Uterus (tissue), 4 donors: ENCODE results near the gene TTC3. TPM values are rescaled to one million over a fixed set of nuclear protein-coding genes. Genes with fewer than 3 reads are reported as not detected.
"Not testable (repeated sequence)": the region's sequence is repeated elsewhere in the genome, so short reads cannot be mapped to it uniquely, and the experiment has no call there.

Source experiments
- DNase-seq, 2 donors: peaks; one replicate each; pipeline ENCODE4 v3.0.0-alpha.2; 2019 to 2020
- H3K27ac ChIP-seq, 2 donors: fragments of 200-600 bp; sonication (generic); 1 replicate in 1 of 2; 2 replicates in 1 of 2; pipeline ENCODE4 v1.5.1; 2016 to 2018
- H3K27me3 ChIP-seq, 2 donors: fragments of 200-600 bp; sonication (generic); one replicate each; pipeline ENCODE4 v1.5.1; 2018 to 2019; ENCODE audit warnings: control low read depth in 1 of 2
- H3K36me3 ChIP-seq, 2 donors: fragments of 200-600 bp; sonication (generic); one replicate each; pipeline ENCODE4 v1.5.1; 2019; ENCODE audit warnings: control low read depth in 1 of 2
- H3K4me1 ChIP-seq, 2 donors: fragments of 200-600 bp; sonication (generic); one replicate each; pipeline ENCODE4 v1.5.1; 2018 to 2019; ENCODE audit warnings: control low read depth in 1 of 2
- H3K4me3 ChIP-seq, 2 donors: fragments of 200-600 bp; sonication (generic); 1 replicate in 1 of 2; 2 replicates in 1 of 2; pipeline ENCODE4 v1.5.1; 2018 to 2019; ENCODE audit warnings: mild to moderate bottlenecking in 1 of 2
- H3K9me3 ChIP-seq, 2 donors: fragments of 200-600 bp; sonication (generic); one replicate each; pipeline ENCODE4 v1.5.1; 2019; ENCODE audit warnings: control low read depth in 1 of 2
- POLR2A ChIP-seq, 2 donors: fragments of 450-650 bp; IDR thresholded peaks; one replicate each; pipeline ENCODE4 v1.6.1; 2016; ENCODE audit warnings: antibody characterized with exemption in 2 of 2, mild to moderate bottlenecking in 1 of 2, moderate library complexity in 1 of 2
- intact Hi-C: fragments of 100-400 bp; cut with DNase I; formaldehyde crosslinking; loops from one replicate; pipeline ENCODE4 v1.15.1; 2023; ENCODE audit warnings: low total_unique reads
- total RNA-seq, 4 donors: library from RNA; depleted of rRNA in 3 of 4; stranded (reverse); fragments of >200 nt in 3 of 4; gene quantifications; one replicate each; pipeline versions ENCODE4 v1.1.0 to v1.2.4, GENCODE V29; 2014 to 2023
- TF ChIP-seq, protein P1 (sequence below), 4 experiments: fragments of 200-600 bp in 2 of 4; fragments of 450-650 bp in 2 of 4; sonication (generic) in 2 of 4; IDR thresholded peaks; one replicate each; pipeline ENCODE4 v1.5.1; 2016 to 2019; ENCODE audit warnings: antibody characterized with exemption in 4 of 4, mild to moderate bottlenecking in 2 of 4, moderate library complexity in 1 of 4
- donor health status: DM: yes; HTN: yes; CAD: no.

TTC3 gene
- total RNA-seq, 4 donors from 2014 or later, result 104 to 522 (median 193) TPM

DNA sequence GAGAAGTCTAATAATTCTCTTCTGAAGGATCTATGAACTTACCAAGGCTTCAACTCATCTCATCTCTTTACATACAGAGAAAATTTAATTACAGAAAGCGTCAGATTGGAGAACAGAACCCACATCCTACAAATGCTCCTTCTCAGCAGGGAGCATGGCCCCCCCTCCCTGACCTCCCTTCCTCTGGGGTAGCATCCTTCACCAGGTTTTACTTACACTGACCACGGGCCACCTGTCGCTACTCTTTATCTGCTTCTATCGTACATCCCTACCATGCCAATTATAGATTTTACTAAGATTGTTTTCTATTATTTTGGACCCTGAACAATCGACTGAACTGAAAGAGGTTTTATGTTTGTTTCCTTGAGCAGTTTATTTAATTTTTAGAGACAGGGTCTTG, 40.8 kb upstream of the TTC3 start:
- H3K4me1 ChIP-seq, result no peaks in the 10 kb centered on the region
- no peak for DNase-seq
- H3K4me3 ChIP-seq, result no peak overlapping the region
- intact Hi-C loops, result no loop called here
- TF ChIP-seq POLR2A (IDR thresholded peaks at IDR 0.05), result no peak
- TF ChIP-seq, protein P1, sequence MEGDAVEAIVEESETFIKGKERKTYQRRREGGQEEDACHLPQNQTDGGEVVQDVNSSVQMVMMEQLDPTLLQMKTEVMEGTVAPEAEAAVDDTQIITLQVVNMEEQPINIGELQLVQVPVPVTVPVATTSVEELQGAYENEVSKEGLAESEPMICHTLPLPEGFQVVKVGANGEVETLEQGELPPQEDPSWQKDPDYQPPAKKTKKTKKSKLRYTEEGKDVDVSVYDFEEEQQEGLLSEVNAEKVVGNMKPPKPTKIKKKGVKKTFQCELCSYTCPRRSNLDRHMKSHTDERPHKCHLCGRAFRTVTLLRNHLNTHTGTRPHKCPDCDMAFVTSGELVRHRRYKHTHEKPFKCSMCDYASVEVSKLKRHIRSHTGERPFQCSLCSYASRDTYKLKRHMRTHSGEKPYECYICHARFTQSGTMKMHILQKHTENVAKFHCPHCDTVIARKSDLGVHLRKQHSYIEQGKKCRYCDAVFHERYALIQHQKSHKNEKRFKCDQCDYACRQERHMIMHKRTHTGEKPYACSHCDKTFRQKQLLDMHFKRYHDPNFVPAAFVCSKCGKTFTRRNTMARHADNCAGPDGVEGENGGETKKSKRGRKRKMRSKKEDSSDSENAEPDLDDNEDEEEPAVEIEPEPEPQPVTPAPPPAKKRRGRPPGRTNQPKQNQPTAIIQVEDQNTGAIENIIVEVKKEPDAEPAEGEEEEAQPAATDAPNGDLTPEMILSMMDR (IDR thresholded peaks at IDR 0.05), result no peak
- H3K27ac ChIP-seq, result no peak overlapping the region
- H3K27me3 ChIP-seq, result no peaks in the 10 kb centered on the region
- no peaks in the 10 kb centered on the region for H3K9me3 ChIP-seq
- no peaks in the 10 kb centered on the region for H3K36me3 ChIP-seq

DNA sequence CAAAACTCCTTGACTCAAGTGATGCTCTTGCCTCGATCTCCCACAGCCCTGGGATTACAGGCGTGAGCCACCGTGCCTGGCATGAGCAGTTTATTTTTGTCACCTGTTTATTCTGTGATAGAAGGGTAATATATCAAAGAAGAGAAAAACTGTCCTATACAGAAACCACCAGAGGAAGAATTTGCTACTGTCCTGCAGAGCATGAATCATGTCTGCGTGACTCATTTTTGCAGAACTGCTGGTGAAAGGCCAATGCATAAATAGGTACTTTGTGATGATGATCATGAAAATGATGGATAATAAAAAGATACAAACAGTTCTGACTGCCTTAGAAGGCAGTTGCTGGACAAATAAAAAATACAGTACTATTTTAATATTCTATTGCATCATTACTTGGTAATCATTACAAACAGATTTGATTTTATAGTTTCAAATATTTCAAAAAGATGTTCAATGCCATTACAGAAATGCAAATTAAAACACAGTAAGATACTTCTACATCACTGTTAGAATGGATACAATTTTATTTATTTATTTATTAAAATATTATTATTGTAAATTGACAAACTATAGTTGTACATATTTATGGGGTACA, 40.1 kb upstream of the TTC3 start:
- H3K27ac ChIP-seq, result no peak overlapping the region
- no peak for TF ChIP-seq POLR2A (IDR thresholded peaks at IDR 0.05)
- TF ChIP-seq, protein P1 (IDR thresholded peaks at IDR 0.05), result no peak
- no peaks in the 10 kb centered on the region for H3K27me3 ChIP-seq
- no peak for DNase-seq
- no peaks in the 10 kb centered on the region for H3K4me1 ChIP-seq
- no peak overlapping the region for H3K4me3 ChIP-seq
- H3K9me3 ChIP-seq, result no peaks in the 10 kb centered on the region
- intact Hi-C loops, result no loop called here
- H3K36me3 ChIP-seq, result no peaks in the 10 kb centered on the region

DNA sequence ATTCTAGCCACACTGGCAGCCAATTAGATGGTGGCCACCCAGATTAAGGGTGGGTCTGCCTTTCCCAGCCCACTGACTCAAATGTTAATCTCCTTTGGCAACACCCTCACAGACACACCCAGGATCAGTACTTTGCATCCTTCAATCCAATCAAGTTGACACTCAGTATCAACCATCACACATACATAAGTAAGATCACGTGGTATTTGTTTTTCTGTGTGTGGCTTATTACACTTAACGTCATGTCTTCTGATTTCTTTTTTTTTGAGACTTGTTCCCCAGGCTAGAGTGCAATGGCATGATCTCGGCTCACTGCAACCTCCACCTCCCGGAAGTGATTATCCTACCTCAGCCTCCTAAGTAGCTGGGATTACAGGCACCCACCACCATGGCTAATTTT, 38.7 kb upstream of the TTC3 start:
- H3K27ac ChIP-seq, H3K27me3 ChIP-seq, H3K9me3 ChIP-seq, H3K36me3 ChIP-seq, H3K4me1 ChIP-seq, intact Hi-C loops, H3K4me3 ChIP-seq, DNase-seq: not testable (repeated sequence)

DNA sequence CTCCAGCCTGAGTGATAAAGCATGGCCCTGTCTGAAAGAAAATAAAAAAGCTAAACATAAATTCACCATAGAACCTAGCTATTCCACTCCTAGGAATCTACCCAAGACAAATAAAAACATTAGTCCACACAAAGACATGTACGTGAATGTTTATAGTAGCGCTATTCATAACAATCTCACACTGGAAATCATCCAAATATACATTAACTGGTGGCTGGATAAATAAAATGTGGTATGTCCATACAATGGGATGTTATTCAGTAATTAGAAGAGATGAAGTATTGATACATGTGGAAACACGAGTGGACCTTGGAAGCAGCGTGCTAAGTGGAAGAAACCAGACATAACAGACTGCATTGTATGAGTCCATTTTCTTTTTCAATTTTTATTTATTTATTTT, 36.9 kb upstream of the TTC3 start:
- H3K27me3 ChIP-seq, result no peaks in the 10 kb centered on the region
- no peak overlapping the region for H3K27ac ChIP-seq
- no peak for DNase-seq
- no peaks in the 10 kb centered on the region for H3K36me3 ChIP-seq
- intact Hi-C loops, result no loop called here
- TF ChIP-seq, protein P1 (IDR thresholded peaks at IDR 0.05), result no peak
- no peak for TF ChIP-seq POLR2A (IDR thresholded peaks at IDR 0.05)
- H3K9me3 ChIP-seq, result no peaks in the 10 kb centered on the region
- H3K4me3 ChIP-seq, result no peak overlapping the region
- no peaks in the 10 kb centered on the region for H3K4me1 ChIP-seq

DNA sequence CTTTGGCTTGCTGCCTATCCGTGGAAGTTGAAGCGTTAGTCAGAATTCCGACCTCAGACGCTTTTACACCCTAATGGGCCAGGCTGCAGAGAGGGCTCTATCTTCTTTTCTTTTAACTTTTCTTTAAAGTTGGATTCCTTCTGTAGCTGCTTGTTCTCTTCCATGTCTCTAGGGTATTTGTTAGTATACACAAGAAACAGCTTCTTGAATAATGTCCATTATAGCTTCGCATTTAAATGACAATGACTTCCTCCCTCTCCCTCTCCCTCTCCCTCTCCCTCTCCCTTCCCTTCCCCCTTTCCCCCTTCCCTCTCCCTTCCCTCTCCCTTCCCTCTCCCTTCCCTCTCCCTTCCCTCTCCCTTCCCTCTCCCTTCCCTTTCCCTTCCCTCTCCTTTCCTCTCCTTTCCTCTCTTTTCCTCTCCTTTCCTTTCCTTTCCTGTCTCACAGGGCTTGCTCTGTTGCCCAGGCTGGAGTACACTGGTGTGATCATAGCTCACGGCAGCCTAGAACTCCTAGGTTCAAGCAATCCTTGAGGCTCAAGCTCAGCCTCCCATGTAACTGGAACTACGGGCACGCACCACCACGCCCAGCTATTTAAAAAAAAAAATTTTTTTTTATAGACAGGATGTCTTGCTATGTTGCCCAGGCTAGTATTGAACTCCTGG, 33.5 kb upstream of the TTC3 start:
- DNase-seq, result no peak
- no peaks in the 10 kb centered on the region for H3K9me3 ChIP-seq
- no peak overlapping the region for H3K4me3 ChIP-seq
- no peaks in the 10 kb centered on the region for H3K36me3 ChIP-seq
- H3K27me3 ChIP-seq, result no peaks in the 10 kb centered on the region
- intact Hi-C loops, result no loop called here
- TF ChIP-seq POLR2A (IDR thresholded peaks at IDR 0.05), result no peak
- TF ChIP-seq, protein P1 (IDR thresholded peaks at IDR 0.05), result no peak
- no peaks in the 10 kb centered on the region for H3K4me1 ChIP-seq
- H3K27ac ChIP-seq, result no peak overlapping the region
